SK-N-SH (cell line): ENCODE measurements around the gene FAT1. TPM values are rescaled to one million over a fixed set of nuclear protein-coding genes. Genes with fewer than 3 reads are reported as not detected.

Source experiments
- polyA plus RNA-seq, 3 experiments: library from polyadenylated mRNA; depleted of rRNA; stranded (reverse); fragments of >200 nt; gene quantifications; 2 replicates each; pipeline ENCODE4 v1.2.3, GENCODE V29; 2012

FAT1 gene
- polyA plus RNA-seq, 1 of the 3 experiments (the other 2 are of a cell fraction) = 41.3 TPM

Other genes with a start within 250 kb of the FAT1 start
- not detected in 2 replicates for gene MTNR1A, start 168.3 kb downstream of the FAT1 start, polyA plus RNA-seq (2012; rRNA removed)